WI38 (cell line): Measurements from ENCODE around the gene ACSL5.

Source experiments
- H3K4me3 ChIP-seq: 2 replicates; pipeline ENCODE4 v1.5.1; 2011; ENCODE audit warnings: low read depth, mild to moderate bottlenecking, control low read depth, low read length
- CTCF ChIP-seq: IDR thresholded peaks from 2 replicates; pipeline ENCODE4 v1.5.1; 2012; ENCODE audit warnings: low read depth, mild to moderate bottlenecking, control low read depth, low read length

Gene ACSL5

GRCh38 chr10:112345202-112345601 is 28.7 kb upstream of the ACSL5 start:
- TF ChIP-seq CTCF: no peak
- H3K4me3 ChIP-seq: no peak overlapping the region

GRCh38 chr10:112345743-112346142 is 28.2 kb upstream of the ACSL5 start:
- TF ChIP-seq CTCF: no peak
- H3K4me3 ChIP-seq: no peak overlapping the region

GRCh38 chr10:112346774-112347173 is 27.1 kb upstream of the ACSL5 start:
- no peak overlapping the region for H3K4me3 ChIP-seq
- TF ChIP-seq CTCF: no peak

GRCh38 chr10:112347709-112348671 is 25.9 kb upstream of the ACSL5 start:
- no peak overlapping the region for H3K4me3 ChIP-seq
- TF ChIP-seq CTCF: no peak

- TF ChIP-seq CTCF: no peak
Measured at GRCh38 chr10:112348759-112349158, 25.2 kb upstream of the ACSL5 start.

GRCh38 chr10:112349521-112350085 is 24.3 kb upstream of the ACSL5 start:
- TF ChIP-seq CTCF: no peak

More at GRCh38 chr10:112348759-112349158, 25.2 kb upstream of the ACSL5 start:
- H3K4me3 ChIP-seq: no peak overlapping the region

GRCh38 chr10:112351146-112351545 is 22.8 kb upstream of the ACSL5 start:
- no peak for TF ChIP-seq CTCF
- H3K4me3 ChIP-seq: no peak overlapping the region

More at GRCh38 chr10:112349521-112350085, 24.3 kb upstream of the ACSL5 start:
- H3K4me3 ChIP-seq: no peak overlapping the region
